ENCODE data around the gene ZNF135. TPM values are rescaled to one million over a fixed set of nuclear protein-coding genes. Genes with fewer than 3 reads are reported as not detected.

The ZNF135 gene
- total RNA-seq, 1 donor = 4.3 TPM

- TF ChIP-seq, protein P1, sequence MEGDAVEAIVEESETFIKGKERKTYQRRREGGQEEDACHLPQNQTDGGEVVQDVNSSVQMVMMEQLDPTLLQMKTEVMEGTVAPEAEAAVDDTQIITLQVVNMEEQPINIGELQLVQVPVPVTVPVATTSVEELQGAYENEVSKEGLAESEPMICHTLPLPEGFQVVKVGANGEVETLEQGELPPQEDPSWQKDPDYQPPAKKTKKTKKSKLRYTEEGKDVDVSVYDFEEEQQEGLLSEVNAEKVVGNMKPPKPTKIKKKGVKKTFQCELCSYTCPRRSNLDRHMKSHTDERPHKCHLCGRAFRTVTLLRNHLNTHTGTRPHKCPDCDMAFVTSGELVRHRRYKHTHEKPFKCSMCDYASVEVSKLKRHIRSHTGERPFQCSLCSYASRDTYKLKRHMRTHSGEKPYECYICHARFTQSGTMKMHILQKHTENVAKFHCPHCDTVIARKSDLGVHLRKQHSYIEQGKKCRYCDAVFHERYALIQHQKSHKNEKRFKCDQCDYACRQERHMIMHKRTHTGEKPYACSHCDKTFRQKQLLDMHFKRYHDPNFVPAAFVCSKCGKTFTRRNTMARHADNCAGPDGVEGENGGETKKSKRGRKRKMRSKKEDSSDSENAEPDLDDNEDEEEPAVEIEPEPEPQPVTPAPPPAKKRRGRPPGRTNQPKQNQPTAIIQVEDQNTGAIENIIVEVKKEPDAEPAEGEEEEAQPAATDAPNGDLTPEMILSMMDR (IDR thresholded peaks at IDR 0.05; ENCODE audit: insufficient read depth, low read depth, low read length) = no peak
- H3K4me3 ChIP-seq (ENCODE audit: low read depth, low read length) = no peak overlapping the region
- DNase-seq (ENCODE audit: low read depth) = no peak
Observed at GRCh38 chr19:58089846-58090245, 30.8 kb downstream of the ZNF135 start.

DNA sequence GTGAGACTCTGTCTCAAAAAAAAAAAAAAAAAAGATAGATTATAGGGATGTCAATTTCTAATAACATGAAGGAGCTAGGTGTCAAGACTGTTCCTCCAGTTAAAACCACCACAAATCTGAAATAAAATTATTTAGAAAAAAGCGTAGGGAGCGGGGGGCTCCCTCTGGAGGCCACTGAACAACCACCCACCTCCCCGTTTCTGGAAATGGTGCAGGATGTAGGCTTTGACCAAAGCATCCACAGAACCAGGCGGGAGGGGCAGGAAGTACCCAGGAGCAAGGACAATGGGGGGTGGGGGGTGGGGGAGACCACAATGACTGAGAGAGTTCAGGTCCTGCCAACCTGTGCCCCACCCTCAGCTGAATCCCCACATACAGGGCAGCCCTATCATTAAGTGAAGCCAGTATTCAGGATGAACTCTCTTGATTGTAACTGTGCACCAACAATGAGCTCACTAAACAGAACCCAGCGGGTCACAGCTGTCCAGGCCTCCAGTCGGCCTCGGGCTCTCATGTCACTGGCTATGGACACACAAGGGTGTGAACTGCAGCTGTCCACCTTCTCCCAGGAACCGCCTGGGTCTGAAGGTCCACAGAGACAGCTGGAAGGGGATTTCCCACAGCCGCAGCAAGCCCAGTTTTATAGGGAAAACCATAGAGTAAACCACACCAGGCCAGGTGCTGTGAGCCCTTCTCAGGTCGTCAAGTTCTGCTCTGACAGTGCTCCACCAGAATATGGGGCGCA is 32.3 kb downstream of the ZNF135 start:
- no peak for DNase-seq (ENCODE audit: low read depth)
- no peak overlapping the region for H3K4me3 ChIP-seq (ENCODE audit: low read depth, low read length)
- TF ChIP-seq, protein P1 (IDR thresholded peaks at IDR 0.05; ENCODE audit: insufficient read depth, low read depth, low read length) = no peak

DNA sequence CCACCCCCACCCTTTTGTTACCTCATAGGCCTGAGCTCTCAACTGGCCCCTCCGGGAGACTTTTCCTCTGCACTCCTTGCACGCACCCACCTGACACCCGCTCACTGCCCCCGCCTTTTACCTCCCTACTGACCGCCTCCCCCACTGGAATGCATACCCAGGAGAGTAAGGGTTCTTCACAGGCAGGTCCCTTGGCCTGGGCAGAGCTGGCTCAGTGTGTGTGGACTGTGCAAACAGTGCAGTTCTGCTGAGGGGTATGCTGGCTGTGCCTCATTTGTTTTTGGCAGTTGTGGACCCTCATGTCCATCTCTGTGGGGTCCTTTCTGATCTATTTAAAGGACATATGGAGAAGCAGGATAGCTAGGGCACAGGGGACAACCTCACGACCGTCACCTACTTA is 34.0 kb downstream of the ZNF135 start:
- TF ChIP-seq, protein P1 (IDR thresholded peaks at IDR 0.05; ENCODE audit: insufficient read depth, low read depth, low read length) = no peak
- no peak overlapping the region for H3K4me3 ChIP-seq (ENCODE audit: low read depth, low read length)
- no peak for DNase-seq (ENCODE audit: low read depth)

GRCh38 chr19:58095328-58095727 is 36.2 kb downstream of the ZNF135 start:
- H3K4me3 ChIP-seq (ENCODE audit: low read depth, low read length) = no peak overlapping the region
- TF ChIP-seq, protein P1 (IDR thresholded peaks at IDR 0.05; ENCODE audit: insufficient read depth, low read depth, low read length) = no peak
- DNase-seq (ENCODE audit: low read depth) = no peak

GRCh38 chr19:58096884-58097283 is 37.8 kb downstream of the ZNF135 start:
- H3K4me3 ChIP-seq (ENCODE audit: low read depth, low read length) = no peak overlapping the region
- DNase-seq (ENCODE audit: low read depth) = no peak
- TF ChIP-seq, protein P1 (IDR thresholded peaks at IDR 0.05; ENCODE audit: insufficient read depth, low read depth, low read length) = no peak

- H3K4me3 ChIP-seq (ENCODE audit: low read depth, low read length) = peak overlapping the region; percentile 89
- TF ChIP-seq, protein P1 (IDR thresholded peaks at IDR 0.05; ENCODE audit: insufficient read depth, low read depth, low read length) = no peak
- DNase-seq (ENCODE audit: low read depth) = no peak
Observed at GRCh38 chr19:58097349-58097748, 38.3 kb downstream of the ZNF135 start.
